ENCODE measurements around the gene TSKU. TPM values are rescaled to one million over a fixed set of nuclear protein-coding genes. Genes with fewer than 3 reads are reported as not detected.

TSKU gene
- total and polyA plus RNA-seq, 9 of the 15 experiments (the other 6 are each of a cell fraction or from before 2014, with no cell fraction given): 0.60 to 11.9 (median 8.4) TPM

GRCh38 chr11:76782531-76783293, 444 bp upstream of the TSKU start (continued):
- TF ChIP-seq ZNF277 (CRISPR knock-in tag; IDR thresholded peaks at IDR 0.05; ENCODE audit: borderline replicate concordance) (no peak), ZNF224 (CRISPR knock-in tag; IDR thresholded peaks at IDR 0.05) (no peak), ZNF444 (CRISPR knock-in tag; IDR thresholded peaks at IDR 0.05) (no peak), IFI16 (CRISPR knock-in tag; IDR thresholded peaks at IDR 0.05) (no peak), ZBTB5 (IDR thresholded peaks at IDR 0.05) (no peak), YBX1 (IDR thresholded peaks at IDR 0.05) (no peak), CHD2 (IDR thresholded peaks at IDR 0.05; ENCODE audit: low read depth, low read length) (peak; percentile 36; the same call in 1 of the 2 replicates), ZBTB34 (CRISPR knock-in tag; IDR thresholded peaks at IDR 0.05) (no peak), RBM15 (IDR thresholded peaks at IDR 0.05; ENCODE audit: insufficient read depth, low read length) (no peak), ZNF407 (IDR thresholded peaks at IDR 0.05; ENCODE audit: low read depth) (no peak), JUND (IDR thresholded peaks at IDR 0.05; ENCODE audit: borderline replicate concordance, low read depth, low read length) (peak; percentile 51), JUND (tag; IDR thresholded peaks at IDR 0.05; ENCODE audit: borderline replicate concordance, low read depth, low read length) (no peak; the same call in 2 of the 3 replicates), BRF2 (IDR thresholded peaks at IDR 0.05; ENCODE audit: borderline replicate concordance, insufficient read depth, insufficient read length) (no peak)

Measured in K562 (cell line).